OCI-LY1 (cell line): ENCODE data around the gene TMEM45A.

Experiments used
- CTCF ChIP-seq: fragments of 200-600 bp; sonication (generic), shearing (Covaris generic); IDR thresholded peaks from 2 replicates; pipeline ENCODE4 v1.5.1; 2017; ENCODE audit warnings: mild to moderate bottlenecking, antibody characterized with exemption, low read length, moderate library complexity, mixed read lengths
- EZH2 ChIP-seq: fragments of 200-600 bp; sonication (generic), shearing (Covaris generic); IDR thresholded peaks from 2 replicates; pipeline ENCODE4 v1.8.0; 2017; ENCODE audit warnings: borderline replicate concordance, mixed run types, mild to moderate bottlenecking, antibody characterized with exemption, low read length, moderate library complexity, mixed read lengths

GRCh38 chr3:100602506-100603444 lies 110.4 kb downstream of the TMEM45A start:
- TF ChIP-seq CTCF = no peak
- no peak for TF ChIP-seq EZH2
